ENCODE results near the gene PICK1. TPM values are rescaled to one million over a fixed set of nuclear protein-coding genes. Genes with fewer than 3 reads are reported as not detected.

PICK1 gene
- total RNA-seq, 1 experiment from 2014 or later: 26.6 TPM

GRCh38 chr22:38085501-38085900 is 28.3 kb downstream of the PICK1 start:
- TF ChIP-seq CTCF (conservative IDR thresholded peaks at IDR 0.05; ENCODE audit: low read depth, low read length): no peak
- no peak for TF ChIP-seq EZH2 (IDR thresholded peaks at IDR 0.05; ENCODE audit: borderline replicate concordance, low read depth, low read length, poor library complexity, severe bottlenecking)
- DNase-seq (ENCODE audit: low spot score): no peak
- CTCF ChIA-PET: no interaction called here
- no peak overlapping the region for H3K4me3 ChIP-seq (ENCODE audit: low read depth, low read length, poor library complexity, severe bottlenecking)
- H3K36me3 ChIP-seq (ENCODE audit: insufficient read depth, low read length, poor library complexity, severe bottlenecking): no peaks in the 10 kb centered on the region
- BruUV-seq (replicated peaks): no TSS peak
- peaks cover 19% of the 10 kb centered on the region for H3K4me1 ChIP-seq (ENCODE audit: insufficient read depth, low read length, poor library complexity, severe bottlenecking)
- intact Hi-C loops (cut with micrococcal nuclease; ENCODE audit: unreplicated experiment): no loop called here
- H3K27ac ChIP-seq (ENCODE audit: low read depth, low read length, poor library complexity, severe bottlenecking): no peak overlapping the region
- no peaks in the 10 kb centered on the region for H3K9me3 ChIP-seq (ENCODE audit: low read depth, low read length, poor library complexity, severe bottlenecking)
- POLR2A ChIA-PET (ENCODE audit: low non-redundant PET): no interaction called here
- H3K27me3 ChIP-seq (replicated peaks; ENCODE audit: insufficient read depth, low read depth, low read length, poor library complexity): peaks cover 15% of the 10 kb centered on the region

- no peak for DNase-seq (ENCODE audit: low spot score)
- TF ChIP-seq EZH2 (IDR thresholded peaks at IDR 0.05; ENCODE audit: borderline replicate concordance, low read depth, low read length, poor library complexity, severe bottlenecking) (no peak), CTCF (conservative IDR thresholded peaks at IDR 0.05; ENCODE audit: low read depth, low read length) (no peak)
- no peak overlapping the region for H3K27ac ChIP-seq (ENCODE audit: low read depth, low read length, poor library complexity, severe bottlenecking)
- H3K4me3 ChIP-seq (ENCODE audit: low read depth, low read length, poor library complexity, severe bottlenecking): no peak overlapping the region
- ChIA-PET POLR2A (ENCODE audit: low non-redundant PET) (no interaction called here), CTCF (no interaction called here)
- intact Hi-C loops (cut with micrococcal nuclease; ENCODE audit: unreplicated experiment): no loop called here
- no TSS peak for BruUV-seq (replicated peaks)
- no peaks in the 10 kb centered on the region for H3K36me3 ChIP-seq (ENCODE audit: insufficient read depth, low read length, poor library complexity, severe bottlenecking)
- peaks cover 15% of the 10 kb centered on the region for H3K4me1 ChIP-seq (ENCODE audit: insufficient read depth, low read length, poor library complexity, severe bottlenecking)
- peaks cover 10% of the 10 kb centered on the region for H3K27me3 ChIP-seq (replicated peaks; ENCODE audit: insufficient read depth, low read depth, low read length, poor library complexity)
- H3K9me3 ChIP-seq (ENCODE audit: low read depth, low read length, poor library complexity, severe bottlenecking): no peaks in the 10 kb centered on the region
Observed at GRCh38 chr22:38086001-38086845, 29.0 kb downstream of the PICK1 start.

GRCh38 chr22:38086942-38087341 is 29.7 kb downstream of the PICK1 start:
- Histone ChIP-seq H3K9me3 (ENCODE audit: low read depth, low read length, poor library complexity, severe bottlenecking) (no peaks in the 10 kb centered on the region), H3K27me3 (replicated peaks; ENCODE audit: insufficient read depth, low read depth, low read length, poor library complexity) (peaks cover 4% of the 10 kb centered on the region), H3K36me3 (ENCODE audit: insufficient read depth, low read length, poor library complexity, severe bottlenecking) (no peaks in the 10 kb centered on the region), H3K4me1 (ENCODE audit: insufficient read depth, low read length, poor library complexity, severe bottlenecking) (peaks cover 8% of the 10 kb centered on the region), H3K4me3 (ENCODE audit: low read depth, low read length, poor library complexity, severe bottlenecking) (no peak overlapping the region), H3K27ac (ENCODE audit: low read depth, low read length, poor library complexity, severe bottlenecking) (no peak overlapping the region)
- ChIA-PET POLR2A (ENCODE audit: low non-redundant PET) (no interaction called here), CTCF (no interaction called here)
- DNase-seq (ENCODE audit: low spot score): no peak
- TF ChIP-seq CTCF (conservative IDR thresholded peaks at IDR 0.05; ENCODE audit: low read depth, low read length): no peak
- no peak for TF ChIP-seq EZH2 (IDR thresholded peaks at IDR 0.05; ENCODE audit: borderline replicate concordance, low read depth, low read length, poor library complexity, severe bottlenecking)
- no TSS peak for BruUV-seq (replicated peaks)
- intact Hi-C loops (cut with micrococcal nuclease; ENCODE audit: unreplicated experiment): no loop called here

Measured in A673 (cell line).